Activated gamma-delta T cell treated with Interleukin-2 at 50 U/mL for 16 hours (primary cell): Measurements from ENCODE around the gene ZBTB17.
"Not testable (repeated sequence)": the region's sequence is repeated elsewhere in the genome, so short reads cannot be mapped to it uniquely, and the experiment has no call there.

ENCODE experiments used
- DNase-seq: peaks from one replicate; pipeline ENCODE4 v3.0.0-alpha.2; 2020

Gene ZBTB17

GRCh38 chr1:15975805-15976680 is at the start of gene ZBTB17:
Gene ZBTB17 (minus strand): TSS chr1:15976101. CDS start chr1:15948495, 27,606 bp downstream.
- peak; percentile 94 for DNase-seq

- no peak for DNase-seq
Observed at GRCh38 chr1:16023050-16023653, 47.3 kb upstream of the ZBTB17 start.

- DNase-seq, result no peak
Observed at GRCh38 chr1:16022393-16022792, 46.5 kb upstream of the ZBTB17 start.

DNA sequence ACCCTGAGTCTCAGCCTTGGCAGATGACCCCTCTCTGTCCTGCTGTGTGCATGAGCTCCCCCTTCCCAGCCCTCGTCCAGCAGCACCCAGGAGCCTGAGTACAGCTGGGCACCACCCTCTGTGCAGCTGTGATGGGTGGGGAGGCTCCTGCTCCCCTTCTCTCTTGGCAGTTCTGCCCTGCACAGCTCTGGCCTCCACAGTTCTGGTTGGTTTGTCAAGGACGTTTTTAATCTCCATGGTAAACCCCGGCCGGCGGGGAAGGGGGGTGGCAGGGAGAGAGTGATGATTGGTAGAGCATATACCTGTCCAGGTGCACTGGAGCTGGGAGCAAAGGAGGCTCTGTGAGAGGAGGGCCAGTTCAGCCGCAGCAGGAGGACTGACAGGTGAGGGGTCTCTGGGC is 45.8 kb upstream of the ZBTB17 start, which contains the start of gene CLCNKA:
TSS of gene CLCNKA (plus strand) at position 356 of the 400 bp plus-strand sequence. CDS start 584 bp downstream, outside the sequence.
- DNase-seq, result no peak

- not testable (repeated sequence) for DNase-seq
Observed at GRCh38 chr1:16020878-16021277, 45.0 kb upstream of the ZBTB17 start.

- no peak for DNase-seq
Observed at GRCh38 chr1:16020325-16020724, 44.4 kb upstream of the ZBTB17 start.

DNA sequence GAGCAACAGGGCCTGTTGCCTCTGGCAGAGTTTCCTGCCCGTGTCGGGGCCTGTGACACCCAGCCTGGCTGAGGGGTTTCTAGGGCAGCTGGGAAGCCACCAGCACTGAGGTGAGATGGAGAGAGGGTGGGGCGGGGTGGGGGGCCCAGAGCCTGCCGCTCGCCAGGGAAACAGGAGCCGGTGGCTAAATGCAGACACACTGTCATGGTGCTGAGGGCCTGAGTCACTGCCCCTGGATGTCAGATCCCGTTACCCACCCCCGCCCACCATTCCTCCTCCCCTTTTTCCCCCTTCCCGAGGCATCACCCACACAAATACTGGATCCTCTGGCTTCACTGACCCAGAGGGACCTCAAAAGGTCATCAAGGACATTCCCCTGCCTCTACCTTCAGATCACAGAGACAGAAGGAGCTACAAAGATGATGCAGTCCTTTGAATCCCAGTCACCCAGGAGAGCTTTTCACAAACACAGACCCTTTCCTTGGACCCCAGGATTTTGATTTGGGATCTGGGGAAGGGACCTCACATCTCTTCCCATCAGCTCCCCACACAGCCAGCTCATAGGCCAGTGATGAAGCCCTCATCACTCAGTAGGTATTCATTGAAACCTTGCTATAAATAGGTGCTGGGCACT is 43.9 kb upstream of the ZBTB17 start:
- DNase-seq, result no peak

GRCh38 chr1:16018749-16019643 is 43.1 kb upstream of the ZBTB17 start:
- DNase-seq, result no peak

DNA sequence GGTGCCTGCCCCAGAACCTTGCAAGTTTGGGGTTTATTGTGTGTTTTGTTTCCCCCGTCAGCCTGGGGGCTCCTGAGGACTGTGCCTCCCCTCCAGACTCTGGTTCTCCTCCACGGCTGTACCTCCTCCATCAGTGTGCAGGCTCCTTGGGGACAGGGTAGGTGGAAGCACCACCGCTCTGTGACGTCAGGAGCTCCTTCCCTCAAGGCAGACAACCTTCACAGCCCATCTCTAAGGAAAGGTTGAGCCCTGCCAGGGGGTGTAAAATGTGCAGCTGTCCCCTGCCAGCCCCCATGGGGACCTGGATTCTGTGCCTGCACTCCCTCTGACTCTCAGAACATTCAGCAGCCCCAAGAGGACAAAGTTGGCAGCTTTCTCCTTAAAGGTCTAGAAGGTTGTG is 42.4 kb upstream of the ZBTB17 start:
- DNase-seq, result no peak

DNA sequence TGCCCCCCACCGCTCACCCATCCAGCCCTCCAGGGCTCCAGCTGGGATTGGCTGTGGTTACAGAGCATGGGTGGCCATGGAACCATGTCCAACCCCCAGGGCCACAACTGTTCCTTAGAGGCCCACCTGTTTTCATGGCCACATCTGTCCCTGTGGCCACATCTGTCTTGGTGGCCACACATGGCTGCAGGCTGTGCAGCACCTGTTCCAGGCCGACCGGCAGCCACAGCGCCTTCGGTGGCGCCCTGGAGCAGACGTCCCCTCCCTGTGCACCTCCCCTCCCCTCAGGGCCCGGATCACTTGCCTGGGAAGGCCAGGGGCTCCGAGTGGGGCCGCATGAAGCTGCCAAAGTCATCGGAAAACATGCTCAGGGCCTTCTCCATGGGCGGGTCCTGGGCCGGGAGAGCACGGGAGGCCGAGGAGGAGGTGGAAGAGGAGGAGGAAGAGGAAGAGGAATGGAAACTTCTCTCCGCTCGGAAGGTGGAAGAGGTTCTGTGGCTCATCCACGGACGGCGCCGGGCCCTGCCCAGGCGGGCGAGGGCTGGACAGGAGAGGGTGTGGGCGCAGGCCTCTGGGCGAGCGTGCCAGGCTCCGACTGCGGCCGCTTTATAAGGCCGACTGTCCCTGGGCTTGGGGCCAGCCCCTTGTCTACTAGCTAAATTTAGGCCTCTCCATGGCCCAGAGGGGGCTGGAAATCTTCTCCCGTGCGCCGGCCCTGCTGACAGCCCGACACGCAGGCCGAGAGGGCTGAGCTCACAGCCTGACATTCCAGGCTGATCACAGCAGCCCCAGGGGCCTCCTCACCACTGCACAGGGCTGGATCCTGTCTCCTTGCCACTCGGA is 41.8 kb upstream of the ZBTB17 start, which contains the start of gene HSPB7:
TSS of gene HSPB7 (minus strand) at position 583 of the 843 bp plus-strand sequence. CDS start at position 503, 80 bp downstream.
- no peak for DNase-seq

- DNase-seq, result no peak
Observed at GRCh38 chr1:16017076-16017460, 41.2 kb upstream of the ZBTB17 start.

DNA sequence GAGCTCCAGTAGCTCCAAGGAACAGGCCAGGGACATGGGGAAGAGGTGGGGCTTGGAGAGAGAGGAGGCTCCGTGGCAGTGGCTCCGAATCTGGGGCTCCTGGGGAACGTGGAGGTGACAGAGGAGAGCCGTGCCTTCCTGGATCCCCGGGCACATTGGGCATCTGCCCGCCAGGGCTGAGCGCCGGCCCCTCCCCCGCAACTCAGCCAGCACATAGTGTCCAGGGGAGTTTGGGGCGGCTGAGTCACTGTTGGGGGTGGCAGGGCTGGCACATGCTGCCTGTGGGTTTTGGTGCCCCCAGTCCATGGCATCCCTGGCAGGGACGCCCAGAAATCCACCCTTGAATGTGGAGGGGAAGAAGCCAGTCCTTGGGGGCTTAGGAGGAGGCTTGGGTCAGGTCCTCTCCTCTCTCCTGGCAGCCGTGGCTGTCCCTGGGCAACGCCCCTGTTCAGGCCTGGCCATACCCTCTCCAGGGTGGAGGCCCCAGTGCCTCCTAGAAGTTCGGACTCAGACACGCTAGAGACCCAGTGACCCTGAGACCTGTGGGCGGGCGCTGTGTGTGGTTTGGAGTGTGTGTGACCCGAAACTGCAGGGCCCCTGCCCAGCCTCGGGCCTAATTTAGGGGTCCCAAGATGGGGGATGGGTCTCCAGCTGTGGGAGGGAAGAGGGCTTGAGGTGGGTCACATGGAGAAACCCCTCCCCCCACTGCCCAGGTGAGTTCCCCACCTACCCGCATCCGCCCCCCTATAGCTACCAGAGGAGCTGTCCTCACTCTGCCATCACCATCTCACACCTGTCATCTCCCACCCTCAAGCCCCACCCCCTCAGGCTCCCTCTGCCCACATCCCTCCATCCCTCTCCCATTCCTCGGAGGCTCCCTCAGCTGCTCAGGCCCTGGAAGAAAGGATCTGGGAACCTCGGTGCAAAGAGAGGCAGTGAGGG is 40.3 kb upstream of the ZBTB17 start:
- no peak for DNase-seq

GRCh38 chr1:16015491-16015890 is 39.6 kb upstream of the ZBTB17 start:
- DNase-seq, result no peak

DNA sequence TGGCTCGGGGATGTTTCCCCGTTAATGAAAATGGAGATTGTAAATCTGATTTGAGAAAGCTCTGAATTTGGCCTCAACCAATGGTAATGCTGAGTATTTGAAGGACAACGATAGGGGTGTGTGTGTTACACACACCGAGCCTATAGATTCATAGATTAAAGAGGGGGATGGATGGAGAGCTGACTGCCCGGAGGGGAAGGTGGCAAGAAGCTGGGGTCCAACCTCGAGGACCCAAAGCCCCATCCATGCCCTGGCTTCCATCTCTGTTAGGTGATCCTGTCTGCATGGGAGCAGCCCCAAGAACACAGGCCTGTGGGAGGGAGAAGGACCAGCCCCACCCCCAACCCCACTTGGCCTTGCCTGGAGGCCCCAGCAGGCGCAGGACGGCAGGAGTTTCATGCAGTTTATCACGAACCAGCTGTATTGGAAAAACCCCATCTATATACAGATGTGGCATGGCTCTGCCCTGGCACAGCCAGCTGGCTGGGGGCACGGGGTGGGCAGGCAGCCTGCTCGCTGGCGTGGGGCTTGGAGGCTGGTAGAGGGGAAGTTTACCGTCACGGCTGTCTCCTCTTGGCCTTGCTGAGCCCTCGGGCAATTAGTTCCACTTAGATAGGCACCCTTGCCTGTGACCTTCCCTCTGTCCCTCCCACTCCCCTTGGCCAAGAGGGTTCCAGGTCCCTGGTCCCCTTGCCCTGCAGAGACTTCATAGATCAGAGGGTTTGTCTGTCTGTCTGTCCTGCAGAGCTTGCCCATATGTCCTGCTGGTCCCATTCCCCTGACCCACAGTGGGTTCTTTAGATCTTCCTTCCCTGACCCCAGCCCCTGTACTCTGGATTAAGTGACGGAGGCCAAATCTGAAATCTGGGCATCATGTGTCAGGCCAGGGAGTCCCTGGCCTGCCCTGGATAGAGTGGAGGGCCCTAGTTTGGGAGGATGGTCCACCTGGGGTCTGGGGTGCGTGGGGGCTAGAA is 38.9 kb upstream of the ZBTB17 start:
- no peak for DNase-seq

GRCh38 chr1:16013908-16014258 is 38.0 kb upstream of the ZBTB17 start:
- no peak for DNase-seq

DNA sequence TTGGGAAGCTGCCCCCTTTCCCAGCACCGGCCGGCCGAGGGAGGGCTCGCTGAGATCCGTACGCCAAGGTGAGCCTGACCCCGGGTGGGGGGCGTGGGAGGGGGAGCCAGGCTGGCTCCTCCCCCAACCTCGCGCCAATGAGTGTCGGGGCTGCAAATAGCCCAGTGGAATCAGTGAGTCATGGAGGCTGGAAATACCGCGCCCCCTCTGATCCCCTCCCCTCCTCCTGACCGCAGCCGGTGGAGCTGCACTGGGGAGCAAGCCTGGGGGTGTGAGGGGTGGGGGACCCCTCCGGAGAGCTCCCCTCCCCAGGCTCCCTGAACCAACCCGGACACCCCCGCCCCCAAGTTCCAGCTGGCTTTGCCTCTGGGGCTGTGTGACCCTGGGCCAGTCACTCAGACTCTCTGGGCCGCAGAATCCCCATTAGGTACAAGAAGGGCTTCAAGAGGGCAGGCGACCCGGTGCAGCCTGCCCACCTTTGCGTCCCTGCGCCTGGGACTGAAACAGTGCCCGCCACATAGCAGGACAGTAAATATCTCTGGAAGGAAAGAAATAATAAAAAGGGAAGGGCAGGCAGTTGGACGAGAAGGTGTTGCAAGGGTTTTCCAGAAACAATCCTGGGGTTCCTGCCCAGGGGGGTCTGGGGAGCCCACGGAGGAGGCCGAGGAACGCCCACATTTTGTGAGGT is 37.5 kb upstream of the ZBTB17 start:
- DNase-seq, result peak; percentile 31

DNA sequence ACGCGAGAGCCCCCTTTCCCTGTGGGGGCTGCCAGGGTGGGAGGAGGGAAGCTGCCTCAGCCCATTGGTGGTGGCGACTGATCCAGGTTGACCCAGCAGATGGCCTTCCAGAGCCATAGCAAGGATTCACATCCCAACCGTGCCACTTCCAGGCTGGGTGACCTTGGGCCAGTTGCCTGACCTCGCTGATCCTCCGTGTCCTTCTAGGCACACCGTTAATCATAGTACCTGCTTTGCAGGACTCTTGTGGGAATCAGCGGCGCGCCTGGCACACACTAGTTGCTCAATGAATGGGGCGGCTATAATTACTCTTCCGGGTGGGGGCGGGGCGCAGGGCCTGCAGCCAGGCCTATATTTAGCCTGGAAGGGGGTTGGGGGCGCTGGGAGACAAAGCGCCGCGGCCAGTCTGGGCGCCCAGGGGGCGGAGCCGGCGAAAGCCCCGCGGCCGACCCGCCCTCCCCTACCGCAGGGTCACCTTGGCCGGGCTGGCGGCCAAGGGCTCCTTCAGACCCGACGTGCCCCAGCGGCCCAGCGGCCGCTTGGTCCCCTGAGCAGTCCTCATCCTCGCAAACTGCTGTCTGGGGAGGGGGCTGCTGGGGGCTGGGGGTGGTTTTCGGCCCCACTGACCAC is 36.8 kb upstream of the ZBTB17 start:
- no peak for DNase-seq

DNA sequence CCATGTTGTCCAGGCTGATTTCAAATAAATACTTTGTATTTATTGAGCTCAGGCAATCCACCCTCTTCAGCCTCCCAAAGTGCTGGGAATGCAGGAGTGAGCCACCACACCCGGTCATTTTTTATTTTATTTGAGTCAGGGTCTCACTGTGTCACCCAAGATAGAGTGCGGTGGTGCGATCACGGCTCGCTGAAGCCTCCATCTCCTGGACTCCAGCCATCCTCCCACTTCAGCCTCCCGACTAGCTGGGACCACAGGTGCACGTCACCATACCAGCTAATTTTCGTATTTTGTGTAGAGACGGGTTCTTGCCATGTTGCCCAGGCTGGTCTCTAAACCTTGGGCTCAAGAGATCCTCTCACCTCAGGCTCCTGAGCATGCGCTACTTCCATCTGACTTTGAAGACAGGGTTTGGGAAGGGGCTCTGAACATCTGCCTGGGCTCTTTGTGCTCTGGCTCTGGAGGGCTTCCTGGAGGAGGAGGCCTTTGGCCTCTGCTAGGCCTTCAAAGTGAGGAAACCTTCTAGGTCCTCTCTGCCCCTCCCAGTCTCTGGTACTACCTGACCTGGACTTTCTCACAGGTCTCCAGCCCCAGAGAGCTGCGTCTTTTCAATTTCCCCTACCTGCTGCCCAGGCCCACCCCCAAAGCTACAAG is 36.2 kb upstream of the ZBTB17 start:
- no peak for DNase-seq
